ENCODE results near the gene PRCP. TPM values are rescaled to one million over a fixed set of nuclear protein-coding genes. Genes with fewer than 3 reads are reported as not detected.

The PRCP gene
- total RNA-seq, 4 donors from 2014 or later = 12.5 to 56.9 (median 16.4) TPM

DNA sequence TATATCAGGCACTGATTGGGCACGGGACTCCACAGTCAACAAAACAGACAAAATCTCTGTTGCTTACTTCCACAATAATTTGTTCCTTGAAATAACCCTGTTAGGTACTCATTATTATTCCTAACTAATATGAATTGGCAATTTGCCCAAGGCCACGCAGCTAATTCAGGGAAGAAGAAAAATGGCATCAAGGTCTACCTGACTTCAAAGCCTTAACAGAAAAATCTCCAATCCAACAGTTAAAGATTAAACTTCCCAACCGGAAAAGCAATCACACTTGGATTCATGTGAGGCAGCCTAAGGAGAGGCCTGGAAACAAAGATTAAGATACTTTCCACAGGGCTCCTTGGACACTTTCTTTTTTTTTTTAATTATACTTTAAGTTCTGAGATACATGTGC is 68.9 kb downstream of the PRCP start:
- no peak for DNase-seq
- Histone ChIP-seq H3K4me1 (no peaks in the 10 kb centered on the region), H3K27me3 (no peaks in the 10 kb centered on the region), H3K9me3 (no peaks in the 10 kb centered on the region), H3K36me3 (no peaks in the 10 kb centered on the region), H3K27ac (no peak overlapping the region), H3K4me3 (no peak overlapping the region)
- TF ChIP-seq POLR2A (IDR thresholded peaks at IDR 0.05) = no peak

DNA sequence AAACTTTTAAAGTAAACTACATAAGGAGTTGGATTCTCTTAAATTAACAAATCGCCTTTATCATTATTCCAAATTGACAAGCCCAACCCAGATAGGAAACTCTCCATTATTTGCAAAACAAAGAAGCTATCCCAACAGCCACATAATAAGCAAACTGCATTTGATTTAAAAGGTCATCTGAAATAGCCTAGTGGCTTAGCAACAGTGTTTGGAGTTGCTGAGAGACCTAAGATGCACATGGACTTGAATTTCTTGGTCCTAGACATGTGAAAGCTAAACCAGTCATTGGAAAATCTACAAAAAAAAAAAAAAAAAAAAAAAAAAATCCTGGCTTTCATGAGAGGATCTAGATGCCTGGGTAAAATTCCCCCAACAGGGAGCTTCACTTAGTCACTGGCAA is 69.5 kb downstream of the PRCP start:
- H3K4me3 ChIP-seq = no peak overlapping the region
- no peaks in the 10 kb centered on the region for H3K4me1 ChIP-seq
- no peaks in the 10 kb centered on the region for H3K36me3 ChIP-seq
- TF ChIP-seq, protein P1, sequence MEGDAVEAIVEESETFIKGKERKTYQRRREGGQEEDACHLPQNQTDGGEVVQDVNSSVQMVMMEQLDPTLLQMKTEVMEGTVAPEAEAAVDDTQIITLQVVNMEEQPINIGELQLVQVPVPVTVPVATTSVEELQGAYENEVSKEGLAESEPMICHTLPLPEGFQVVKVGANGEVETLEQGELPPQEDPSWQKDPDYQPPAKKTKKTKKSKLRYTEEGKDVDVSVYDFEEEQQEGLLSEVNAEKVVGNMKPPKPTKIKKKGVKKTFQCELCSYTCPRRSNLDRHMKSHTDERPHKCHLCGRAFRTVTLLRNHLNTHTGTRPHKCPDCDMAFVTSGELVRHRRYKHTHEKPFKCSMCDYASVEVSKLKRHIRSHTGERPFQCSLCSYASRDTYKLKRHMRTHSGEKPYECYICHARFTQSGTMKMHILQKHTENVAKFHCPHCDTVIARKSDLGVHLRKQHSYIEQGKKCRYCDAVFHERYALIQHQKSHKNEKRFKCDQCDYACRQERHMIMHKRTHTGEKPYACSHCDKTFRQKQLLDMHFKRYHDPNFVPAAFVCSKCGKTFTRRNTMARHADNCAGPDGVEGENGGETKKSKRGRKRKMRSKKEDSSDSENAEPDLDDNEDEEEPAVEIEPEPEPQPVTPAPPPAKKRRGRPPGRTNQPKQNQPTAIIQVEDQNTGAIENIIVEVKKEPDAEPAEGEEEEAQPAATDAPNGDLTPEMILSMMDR (IDR thresholded peaks at IDR 0.05) = no peak
- TF ChIP-seq POLR2A (IDR thresholded peaks at IDR 0.05) = no peak
- H3K27ac ChIP-seq = no peak overlapping the region
- H3K9me3 ChIP-seq = no peaks in the 10 kb centered on the region
- no peaks in the 10 kb centered on the region for H3K27me3 ChIP-seq
- DNase-seq = no peak

DNA sequence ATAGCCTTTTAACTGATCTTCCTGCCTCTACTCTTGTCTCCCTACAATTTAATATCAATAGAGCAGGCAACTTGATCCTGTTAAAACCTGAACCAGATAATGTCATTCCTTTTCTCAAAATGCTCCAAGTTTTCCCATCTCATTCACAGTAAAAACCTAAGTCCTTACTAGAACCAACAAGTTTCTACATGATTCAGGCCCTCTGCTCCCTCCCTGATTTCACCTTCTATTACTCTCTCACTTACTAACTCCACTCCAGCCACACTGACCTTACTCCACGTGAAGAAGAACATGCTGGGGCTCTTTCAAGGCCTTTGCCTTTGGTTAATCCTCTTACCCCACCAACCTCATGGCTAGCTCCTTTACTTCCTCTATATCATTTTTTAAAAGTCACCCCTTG is 71.1 kb downstream of the PRCP start:
- Histone ChIP-seq H3K36me3 (no peaks in the 10 kb centered on the region), H3K4me1 (no peaks in the 10 kb centered on the region), H3K9me3 (no peaks in the 10 kb centered on the region), H3K4me3 (no peak overlapping the region), H3K27me3 (no peaks in the 10 kb centered on the region), H3K27ac (no peak overlapping the region)
- DNase-seq = no peak
- TF ChIP-seq, protein P1 (IDR thresholded peaks at IDR 0.05) = no peak
- no peak for TF ChIP-seq POLR2A (IDR thresholded peaks at IDR 0.05)

DNA sequence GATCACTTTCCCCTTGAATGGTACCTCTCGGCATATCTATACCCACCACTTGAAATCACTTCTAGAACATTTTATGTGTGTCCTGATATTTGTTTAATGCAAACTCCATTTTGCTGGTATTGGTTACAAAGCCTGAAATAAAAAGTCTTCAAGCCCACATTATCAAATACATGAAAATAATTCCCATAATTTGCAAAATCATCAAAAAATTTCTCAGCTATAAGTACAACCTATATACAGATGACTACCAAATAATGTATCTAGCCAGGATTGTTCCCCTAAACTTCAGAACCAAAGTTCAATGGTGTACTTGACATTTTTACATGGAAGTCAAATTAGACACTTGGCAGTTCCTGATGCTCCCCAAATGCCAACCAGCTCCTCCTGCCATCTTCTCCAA is 71.8 kb downstream of the PRCP start:
- H3K9me3 ChIP-seq = no peaks in the 10 kb centered on the region
- H3K4me1 ChIP-seq = no peaks in the 10 kb centered on the region
- no peaks in the 10 kb centered on the region for H3K36me3 ChIP-seq
- H3K4me3 ChIP-seq = no peak overlapping the region
- no peak overlapping the region for H3K27ac ChIP-seq
- DNase-seq = no peak
- H3K27me3 ChIP-seq = no peaks in the 10 kb centered on the region
- TF ChIP-seq, protein P1 (IDR thresholded peaks at IDR 0.05) = no peak
- no peak for TF ChIP-seq POLR2A (IDR thresholded peaks at IDR 0.05)

DNA sequence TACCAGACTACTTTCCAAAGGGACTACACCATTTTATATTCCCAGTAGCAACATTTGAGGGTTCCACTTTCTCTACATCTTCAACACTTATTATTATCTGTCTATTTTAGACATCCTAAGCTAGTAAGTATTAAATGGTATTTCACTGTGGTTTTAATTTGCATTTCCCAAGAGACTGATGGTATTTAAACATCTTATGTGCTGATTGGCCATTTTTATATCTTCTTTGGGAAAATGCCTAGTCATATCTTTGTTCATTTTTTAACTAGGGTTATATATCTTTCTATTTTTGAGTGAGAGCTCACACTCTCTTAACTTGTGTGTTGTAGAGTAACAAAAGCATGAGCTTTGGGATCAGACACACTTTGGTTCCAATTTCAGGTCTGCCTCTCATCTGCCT is 73.7 kb downstream of the PRCP start:
- DNase-seq = no peak
- no peaks in the 10 kb centered on the region for H3K4me1 ChIP-seq
- no peaks in the 10 kb centered on the region for H3K27me3 ChIP-seq
- no peak overlapping the region for H3K4me3 ChIP-seq
- no peaks in the 10 kb centered on the region for H3K9me3 ChIP-seq
- H3K27ac ChIP-seq = no peak overlapping the region
- H3K36me3 ChIP-seq = no peaks in the 10 kb centered on the region
- TF ChIP-seq POLR2A (IDR thresholded peaks at IDR 0.05) = no peak

DNA sequence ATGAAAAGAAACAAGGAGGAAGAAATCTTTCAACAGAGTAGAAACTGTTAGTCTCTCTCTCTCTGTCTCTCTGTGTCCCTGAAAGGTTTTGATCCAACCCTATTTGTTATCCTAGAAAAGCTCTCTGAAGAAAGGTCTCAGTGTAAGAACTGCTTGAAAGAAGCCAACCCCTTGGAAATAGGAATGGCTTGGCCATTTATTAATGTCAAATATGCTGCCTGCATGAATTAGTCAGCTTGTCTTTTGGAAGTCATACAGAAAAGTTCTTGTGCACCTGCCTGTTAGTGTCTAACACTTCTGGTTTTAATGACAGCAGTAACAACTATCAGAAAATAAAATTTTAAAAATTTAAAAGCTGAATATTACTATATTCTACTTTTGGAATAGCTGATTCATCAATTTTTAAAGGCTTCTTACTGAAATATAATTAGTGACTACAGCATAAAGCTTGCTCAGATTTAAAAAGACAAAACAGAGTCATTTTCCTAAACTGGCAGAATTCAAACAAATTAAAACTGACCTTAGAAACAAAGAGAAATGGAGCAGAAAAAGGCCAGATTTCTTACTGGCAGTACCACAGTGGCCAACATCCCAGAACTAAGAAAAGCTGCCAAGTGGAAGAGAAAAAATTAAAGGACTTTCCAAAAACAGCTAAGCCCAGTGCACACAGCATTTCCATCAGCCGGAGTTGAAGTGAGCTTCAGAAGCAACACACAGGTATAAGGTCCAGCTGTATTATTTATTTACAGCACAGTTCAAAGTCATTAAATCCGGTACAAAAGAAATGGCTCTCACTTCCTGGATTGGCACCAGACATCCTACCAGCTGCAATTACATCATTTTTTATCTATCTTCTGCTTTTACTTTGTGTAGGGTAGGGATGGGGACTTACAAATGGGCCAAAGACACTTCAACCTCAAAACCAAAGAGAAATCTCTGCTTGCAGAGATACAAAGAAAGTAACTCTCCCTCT is 76.3 kb downstream of the PRCP start:
- Histone ChIP-seq H3K4me3 (no peak overlapping the region), H3K27me3 (no peaks in the 10 kb centered on the region), H3K36me3 (no peaks in the 10 kb centered on the region), H3K4me1 (no peaks in the 10 kb centered on the region), H3K27ac (no peak overlapping the region), H3K9me3 (no peaks in the 10 kb centered on the region)
- DNase-seq = no peak
- TF ChIP-seq, protein P1 (IDR thresholded peaks at IDR 0.05) = no peak
- no peak for TF ChIP-seq POLR2A (IDR thresholded peaks at IDR 0.05)

Data from Peyer's patch (tissue), 4 donors.